Measurements from ENCODE around the gene DUSP18.

DNA sequence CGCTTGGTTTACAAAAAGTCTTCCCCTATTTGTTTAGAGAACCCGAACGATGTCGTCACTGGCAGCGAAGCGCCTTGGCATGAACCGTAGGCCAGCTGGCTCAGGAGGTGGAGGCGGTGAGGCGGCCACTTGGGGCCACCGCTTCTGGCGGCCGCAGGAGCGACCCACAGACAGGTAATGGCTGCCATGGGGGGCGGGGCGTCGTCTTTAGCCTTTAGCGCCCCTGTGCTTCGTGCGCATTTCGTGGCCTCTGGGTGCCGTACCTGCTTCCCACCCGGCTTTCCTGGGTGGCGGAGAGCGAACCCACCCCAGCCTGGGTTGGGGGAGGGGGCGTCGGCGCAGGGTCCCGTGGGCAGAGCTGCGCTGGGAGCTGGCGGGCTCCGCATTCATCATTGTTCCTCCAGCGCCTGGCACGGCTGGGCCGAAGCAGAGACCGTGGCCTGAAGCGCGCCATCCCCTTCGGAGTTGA, 26.5 kb upstream of the DUSP18 start:
- TF ChIP-seq, protein P1, sequence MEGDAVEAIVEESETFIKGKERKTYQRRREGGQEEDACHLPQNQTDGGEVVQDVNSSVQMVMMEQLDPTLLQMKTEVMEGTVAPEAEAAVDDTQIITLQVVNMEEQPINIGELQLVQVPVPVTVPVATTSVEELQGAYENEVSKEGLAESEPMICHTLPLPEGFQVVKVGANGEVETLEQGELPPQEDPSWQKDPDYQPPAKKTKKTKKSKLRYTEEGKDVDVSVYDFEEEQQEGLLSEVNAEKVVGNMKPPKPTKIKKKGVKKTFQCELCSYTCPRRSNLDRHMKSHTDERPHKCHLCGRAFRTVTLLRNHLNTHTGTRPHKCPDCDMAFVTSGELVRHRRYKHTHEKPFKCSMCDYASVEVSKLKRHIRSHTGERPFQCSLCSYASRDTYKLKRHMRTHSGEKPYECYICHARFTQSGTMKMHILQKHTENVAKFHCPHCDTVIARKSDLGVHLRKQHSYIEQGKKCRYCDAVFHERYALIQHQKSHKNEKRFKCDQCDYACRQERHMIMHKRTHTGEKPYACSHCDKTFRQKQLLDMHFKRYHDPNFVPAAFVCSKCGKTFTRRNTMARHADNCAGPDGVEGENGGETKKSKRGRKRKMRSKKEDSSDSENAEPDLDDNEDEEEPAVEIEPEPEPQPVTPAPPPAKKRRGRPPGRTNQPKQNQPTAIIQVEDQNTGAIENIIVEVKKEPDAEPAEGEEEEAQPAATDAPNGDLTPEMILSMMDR (IDR thresholded peaks at IDR 0.05; ENCODE audit: poor library complexity) = no peak
- TF ChIP-seq EZH2phosphoT487 (IDR thresholded peaks at IDR 0.05; ENCODE audit: low read depth, severe bottlenecking, unreplicated experiment) (no peak), EZH2 (IDR thresholded peaks at IDR 0.05; ENCODE audit: borderline replicate concordance) (no peak)

Measured in hepatocyte (in vitro differentiated cells).